ENCODE data around the gene SYNM. TPM values are rescaled to one million over a fixed set of nuclear protein-coding genes. Genes with fewer than 3 reads are reported as not detected.
"Not testable (repeated sequence)": the region's sequence is repeated elsewhere in the genome, so short reads cannot be mapped to it uniquely, and the experiment has no call there.

SYNM gene, protein sequence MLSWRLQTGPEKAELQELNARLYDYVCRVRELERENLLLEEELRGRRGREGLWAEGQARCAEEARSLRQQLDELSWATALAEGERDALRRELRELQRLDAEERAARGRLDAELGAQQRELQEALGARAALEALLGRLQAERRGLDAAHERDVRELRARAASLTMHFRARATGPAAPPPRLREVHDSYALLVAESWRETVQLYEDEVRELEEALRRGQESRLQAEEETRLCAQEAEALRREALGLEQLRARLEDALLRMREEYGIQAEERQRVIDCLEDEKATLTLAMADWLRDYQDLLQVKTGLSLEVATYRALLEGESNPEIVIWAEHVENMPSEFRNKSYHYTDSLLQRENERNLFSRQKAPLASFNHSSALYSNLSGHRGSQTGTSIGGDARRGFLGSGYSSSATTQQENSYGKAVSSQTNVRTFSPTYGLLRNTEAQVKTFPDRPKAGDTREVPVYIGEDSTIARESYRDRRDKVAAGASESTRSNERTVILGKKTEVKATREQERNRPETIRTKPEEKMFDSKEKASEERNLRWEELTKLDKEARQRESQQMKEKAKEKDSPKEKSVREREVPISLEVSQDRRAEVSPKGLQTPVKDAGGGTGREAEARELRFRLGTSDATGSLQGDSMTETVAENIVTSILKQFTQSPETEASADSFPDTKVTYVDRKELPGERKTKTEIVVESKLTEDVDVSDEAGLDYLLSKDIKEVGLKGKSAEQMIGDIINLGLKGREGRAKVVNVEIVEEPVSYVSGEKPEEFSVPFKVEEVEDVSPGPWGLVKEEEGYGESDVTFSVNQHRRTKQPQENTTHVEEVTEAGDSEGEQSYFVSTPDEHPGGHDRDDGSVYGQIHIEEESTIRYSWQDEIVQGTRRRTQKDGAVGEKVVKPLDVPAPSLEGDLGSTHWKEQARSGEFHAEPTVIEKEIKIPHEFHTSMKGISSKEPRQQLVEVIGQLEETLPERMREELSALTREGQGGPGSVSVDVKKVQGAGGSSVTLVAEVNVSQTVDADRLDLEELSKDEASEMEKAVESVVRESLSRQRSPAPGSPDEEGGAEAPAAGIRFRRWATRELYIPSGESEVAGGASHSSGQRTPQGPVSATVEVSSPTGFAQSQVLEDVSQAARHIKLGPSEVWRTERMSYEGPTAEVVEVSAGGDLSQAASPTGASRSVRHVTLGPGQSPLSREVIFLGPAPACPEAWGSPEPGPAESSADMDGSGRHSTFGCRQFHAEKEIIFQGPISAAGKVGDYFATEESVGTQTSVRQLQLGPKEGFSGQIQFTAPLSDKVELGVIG (N-terminal part only)
- not detected for polyA plus RNA-seq

DNA sequence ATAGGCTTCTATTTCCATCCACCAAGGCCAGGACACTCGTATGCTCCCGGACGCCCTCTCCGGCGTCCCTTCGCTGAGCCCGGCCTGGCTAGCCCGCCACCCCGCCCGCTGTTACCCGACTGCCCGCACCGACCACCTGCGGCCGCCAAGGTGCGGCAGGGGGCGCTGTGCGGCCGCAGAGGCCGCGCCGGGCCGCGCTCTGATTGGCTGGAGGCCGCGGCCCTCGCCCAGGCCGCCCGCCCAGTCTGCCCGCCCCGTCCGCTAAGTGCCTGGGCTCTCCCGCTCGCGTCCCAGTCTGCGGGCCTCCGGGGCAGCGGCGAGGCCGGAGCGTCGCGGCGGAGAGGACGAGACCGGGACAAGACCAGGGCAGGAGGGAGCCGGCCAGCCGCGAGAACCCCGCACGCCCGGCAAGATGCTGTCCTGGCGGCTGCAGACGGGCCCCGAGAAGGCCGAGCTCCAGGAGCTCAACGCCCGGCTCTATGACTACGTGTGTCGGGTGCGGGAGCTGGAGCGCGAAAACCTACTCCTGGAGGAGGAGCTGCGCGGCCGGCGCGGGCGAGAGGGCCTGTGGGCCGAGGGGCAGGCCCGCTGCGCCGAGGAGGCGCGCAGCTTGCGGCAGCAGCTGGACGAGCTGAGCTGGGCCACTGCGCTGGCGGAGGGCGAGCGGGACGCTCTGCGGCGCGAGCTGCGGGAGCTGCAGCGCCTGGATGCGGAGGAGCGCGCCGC lies at the start of gene SYNM:
Gene SYNM, plus strand, starts transcription at position 293 of the 726 bp plus-strand sequence. Its CDS starts 120 bp downstream, at position 413.
- Mint-ChIP-seq H3K9me3 (no peaks in the 10 kb centered on the region), H3K4me1 (peaks cover 11 to 12% of the 10 kb centered on the region in 2 donors), H3K36me3 (no peaks in the 10 kb centered on the region), H3K27ac (no peak within 1 kb of the TSS), H3K4me3 (peak within 1 kb of the TSS in 4 of 5 donors; percentile 41 to 67 (median 50)), H3K27me3 (ENCODE audit: low read depth in 3 of 3) (peaks cover 8 to 22% (median 15%) of the 10 kb centered on the region in 3 donors)
- peak; percentile 18 to 33 (median 23) for DNase-seq

- Mint-ChIP-seq H3K27me3 (ENCODE audit: low read depth in 3 of 3) (peaks cover 4 to 12% (median 7%) of the 10 kb centered on the region in 3 donors), H3K4me1 (peaks cover 17 to 31% of the 10 kb centered on the region in 2 donors), H3K27ac (no peak overlapping the region), H3K4me3 (no peak overlapping the region), H3K36me3 (no peaks in the 10 kb centered on the region), H3K9me3 (no peaks in the 10 kb centered on the region)
- DNase-seq: no peak
Observed at GRCh38 chr15:99055555-99056134, 49.2 kb upstream of the SYNM start.

- Mint-ChIP-seq H3K36me3 (no peaks in the 10 kb centered on the region), H3K4me1 (peaks cover 16 to 29% of the 10 kb centered on the region in 2 donors), H3K27ac (no peak overlapping the region), H3K4me3 (no peak overlapping the region), H3K9me3 (no peaks in the 10 kb centered on the region), H3K27me3 (ENCODE audit: low read depth in 3 of 3) (peaks cover 6 to 14% (median 7%) of the 10 kb centered on the region in 3 donors)
- no peak for DNase-seq
Observed at GRCh38 chr15:99057020-99057419, 47.9 kb upstream of the SYNM start.

- H3K27me3 Mint-ChIP-seq (ENCODE audit: low read depth in 3 of 3): peaks cover 6 to 14% (median 7%) of the 10 kb centered on the region in 3 donors
- peak overlapping the region; percentile 70 to 78 (median 73) for H3K4me3 Mint-ChIP-seq
- DNase-seq: no peak
- H3K36me3 Mint-ChIP-seq: no peaks in the 10 kb centered on the region
- H3K9me3 Mint-ChIP-seq: no peaks in the 10 kb centered on the region
- H3K27ac Mint-ChIP-seq: no peak overlapping the region
- H3K4me1 Mint-ChIP-seq: peaks cover 12 to 23% of the 10 kb centered on the region in 2 donors
Observed at GRCh38 chr15:99057697-99058420, 47.0 kb upstream of the SYNM start.

DNA sequence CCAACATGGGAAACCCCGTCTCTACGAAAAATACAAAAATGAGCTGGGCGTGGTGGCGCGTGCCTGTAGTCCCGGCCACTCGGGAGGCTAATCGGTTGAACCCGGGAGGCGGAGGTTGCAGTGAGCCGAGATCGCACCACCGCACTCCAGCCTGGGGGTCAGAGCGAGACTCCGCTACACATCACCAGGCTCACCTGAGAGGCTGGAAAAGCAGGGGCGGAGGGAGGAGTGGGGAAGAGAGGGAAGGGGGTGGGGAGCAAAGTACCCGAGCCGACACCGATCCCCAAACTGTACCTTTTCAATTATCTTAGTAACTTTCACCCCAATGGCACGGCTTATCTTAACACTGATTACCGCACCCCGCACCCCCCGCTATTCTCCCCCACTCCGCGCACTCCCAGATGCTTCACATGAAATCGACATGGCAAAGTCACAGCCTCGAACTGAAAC lies 46.4 kb upstream of the SYNM start:
- Mint-ChIP-seq H3K27ac (no peak overlapping the region), H3K36me3 (no peaks in the 10 kb centered on the region), H3K27me3 (ENCODE audit: low read depth in 3 of 3) (peaks cover 6 to 14% (median 7%) of the 10 kb centered on the region in 3 donors), H3K4me3 (peak overlapping the region; percentile 70 to 78 (median 73)), H3K4me1 (peaks cover 12 to 23% of the 10 kb centered on the region in 2 donors), H3K9me3 (no peaks in the 10 kb centered on the region)
- no peak for DNase-seq

DNA sequence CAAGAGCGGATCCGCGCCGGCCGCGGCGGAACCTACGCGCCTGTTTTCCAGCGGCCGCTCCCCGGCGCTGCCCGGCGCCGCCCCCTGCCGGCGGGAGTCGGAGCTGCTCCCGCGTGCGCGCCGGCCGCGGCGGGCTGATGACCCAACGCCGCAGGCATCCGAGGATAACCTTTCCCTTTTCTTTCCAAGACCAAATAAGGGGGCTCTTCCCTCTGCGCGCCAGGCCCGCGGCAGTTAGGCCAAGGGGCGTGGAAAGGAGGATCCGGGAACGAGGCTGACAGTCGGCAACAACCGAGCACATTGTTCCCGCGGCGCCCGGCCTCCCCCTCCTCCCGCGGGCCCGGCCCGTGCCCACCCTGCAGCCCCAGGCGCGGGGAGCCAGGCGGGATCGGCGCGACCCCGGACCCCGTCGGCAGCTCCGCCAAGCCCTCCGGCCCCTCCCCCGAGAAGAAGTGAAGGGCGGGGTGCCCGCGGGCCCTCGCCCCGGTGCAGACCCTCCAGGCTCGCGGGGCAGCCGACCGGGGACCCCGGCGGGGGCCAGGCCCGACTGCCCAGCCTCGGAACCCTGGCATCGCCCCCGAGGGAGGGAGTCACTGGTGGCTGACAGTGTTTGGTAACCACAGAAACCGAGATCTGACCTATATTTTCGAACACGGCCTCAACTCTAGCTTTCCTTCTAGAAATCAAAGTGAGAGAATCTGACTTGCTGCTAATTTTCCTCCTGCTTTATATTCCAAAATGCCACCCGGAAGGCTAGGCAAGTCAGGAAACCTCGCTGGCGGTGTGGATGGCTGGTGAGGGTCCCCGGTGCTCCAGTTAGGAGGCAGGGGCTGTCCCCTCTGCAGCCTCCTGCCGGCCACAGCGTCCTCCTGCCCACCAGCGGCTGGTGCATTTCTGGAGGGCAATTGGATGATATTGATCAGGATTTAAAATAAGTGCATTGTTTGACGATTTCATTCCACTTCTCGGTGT lies 45.6 kb upstream of the SYNM start:
- peaks cover 12 to 23% of the 10 kb centered on the region in 2 donors for H3K4me1 Mint-ChIP-seq
- H3K36me3 Mint-ChIP-seq: no peaks in the 10 kb centered on the region
- H3K4me3 Mint-ChIP-seq: peak overlapping the region; percentile 72 to 75 (median 75)
- DNase-seq: peak; percentile 43 to 46 (median 43)
- peaks cover 6 to 14% (median 7%) of the 10 kb centered on the region in 3 donors for H3K27me3 Mint-ChIP-seq (ENCODE audit: low read depth in 3 of 3)
- H3K9me3 Mint-ChIP-seq: no peaks in the 10 kb centered on the region
- peak overlapping the region in 1 of 6 donors; percentile 19 for H3K27ac Mint-ChIP-seq

- H3K9me3 Mint-ChIP-seq, H3K27ac Mint-ChIP-seq, H3K36me3 Mint-ChIP-seq, DNase-seq: not testable (repeated sequence)
- peaks cover 6 to 17% (median 8%) of the 10 kb centered on the region in 3 donors for H3K27me3 Mint-ChIP-seq (ENCODE audit: low read depth in 3 of 3)
- H3K4me3 Mint-ChIP-seq: peak overlapping the region in 3 of 5 donors; percentile 25 to 75 (median 33)
- H3K4me1 Mint-ChIP-seq: peaks cover 12 to 23% of the 10 kb centered on the region in 2 donors
Observed at GRCh38 chr15:99060186-99060585, 44.7 kb upstream of the SYNM start.

DNA sequence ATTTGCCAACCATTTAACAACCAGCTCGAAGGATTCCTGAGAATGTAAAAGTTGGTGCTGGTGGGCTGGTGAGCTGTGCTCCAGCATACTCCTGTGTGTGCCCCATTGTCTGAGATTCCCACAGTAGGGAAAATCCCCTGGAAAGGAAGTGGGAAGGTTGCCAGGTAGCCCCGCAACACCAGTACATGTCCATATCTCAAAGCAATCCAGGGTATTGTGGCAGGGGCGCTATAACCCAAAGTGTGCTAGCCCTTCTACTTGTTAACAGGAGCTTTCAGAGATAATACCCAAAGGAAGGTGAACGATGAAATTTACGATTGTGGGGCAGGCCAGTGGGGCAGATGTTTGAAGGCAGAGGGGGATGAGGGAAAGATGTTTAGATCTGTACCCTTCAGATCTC lies 42.7 kb upstream of the SYNM start:
- Mint-ChIP-seq H3K27me3 (ENCODE audit: low read depth in 3 of 3) (peaks cover 6 to 17% (median 7%) of the 10 kb centered on the region in 3 donors), H3K9me3 (no peaks in the 10 kb centered on the region), H3K36me3 (no peaks in the 10 kb centered on the region), H3K4me3 (no peak overlapping the region), H3K4me1 (peaks cover 12 to 23% of the 10 kb centered on the region in 2 donors), H3K27ac (no peak overlapping the region)
- no peak for DNase-seq

DNA sequence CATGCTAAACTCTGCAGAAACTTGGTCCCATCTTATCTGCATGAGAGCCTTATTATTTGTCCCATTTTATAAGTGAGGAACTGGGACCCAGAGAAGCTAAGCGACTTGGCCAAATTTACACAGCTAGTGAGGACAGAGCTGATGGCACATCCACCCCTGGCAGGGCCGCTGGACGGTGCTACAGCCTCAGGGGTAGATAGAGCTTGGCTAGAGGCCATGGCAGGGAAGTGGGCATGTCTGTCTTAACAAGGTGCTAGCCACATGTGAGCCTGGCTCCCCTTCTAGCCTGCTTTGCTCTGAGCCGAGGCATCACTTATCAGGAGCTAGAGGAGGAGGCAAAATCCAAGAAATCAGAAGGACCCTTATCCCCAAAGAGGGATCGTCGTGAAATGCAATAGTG lies 36.7 kb upstream of the SYNM start:
- no peaks in the 10 kb centered on the region for H3K9me3 Mint-ChIP-seq
- no peak overlapping the region for H3K27ac Mint-ChIP-seq
- H3K36me3 Mint-ChIP-seq: no peaks in the 10 kb centered on the region
- H3K4me1 Mint-ChIP-seq: no peaks in the 10 kb centered on the region
- peaks cover 0 to 3% (median 1%) of the 10 kb centered on the region in 3 donors for H3K27me3 Mint-ChIP-seq (ENCODE audit: low read depth in 3 of 3)
- H3K4me3 Mint-ChIP-seq: no peak overlapping the region
- no peak for DNase-seq

DNA sequence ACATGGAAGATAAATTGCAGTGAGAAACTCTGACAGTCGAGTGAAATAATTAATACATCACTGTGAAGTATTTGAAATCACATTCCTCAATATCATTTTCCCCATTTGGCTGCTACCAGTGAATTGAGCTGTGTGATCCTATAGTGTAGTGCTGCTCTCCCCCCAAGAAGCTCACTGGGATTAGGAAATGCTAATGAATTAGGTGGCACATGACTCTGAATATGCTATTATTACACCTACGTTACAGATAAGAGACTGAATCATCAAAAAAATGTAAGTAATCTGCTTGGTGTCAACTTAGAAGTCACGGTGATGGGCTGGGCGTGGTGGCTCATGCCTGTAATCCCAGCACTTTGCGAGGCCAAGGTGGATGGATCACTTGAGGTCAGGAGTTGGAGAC lies 34.7 kb upstream of the SYNM start:
- H3K27ac Mint-ChIP-seq: no peak overlapping the region

GRCh38 chr15:99071091-99071680 lies 33.7 kb upstream of the SYNM start:
- no peaks in the 10 kb centered on the region for H3K36me3 Mint-ChIP-seq
- H3K4me3 Mint-ChIP-seq: no peak overlapping the region
- peaks cover 0 to 4% (median 0%) of the 10 kb centered on the region in 3 donors for H3K27me3 Mint-ChIP-seq (ENCODE audit: low read depth in 3 of 3)
- DNase-seq: no peak
- H3K9me3 Mint-ChIP-seq: no peaks in the 10 kb centered on the region
- no peak overlapping the region for H3K27ac Mint-ChIP-seq
- peaks cover 0 to 5% of the 10 kb centered on the region in 2 donors for H3K4me1 Mint-ChIP-seq

More for the DNA sequence above, 34.7 kb upstream of the SYNM start:
- no peaks in the 10 kb centered on the region for H3K4me1 Mint-ChIP-seq
- no peak overlapping the region for H3K4me3 Mint-ChIP-seq
- no peak for DNase-seq
- H3K36me3 Mint-ChIP-seq: no peaks in the 10 kb centered on the region
- peaks cover 0 to 4% (median 0%) of the 10 kb centered on the region in 3 donors for H3K27me3 Mint-ChIP-seq (ENCODE audit: low read depth in 3 of 3)
- no peaks in the 10 kb centered on the region for H3K9me3 Mint-ChIP-seq
